Body of pancreas (tissue), 4 donors: ENCODE measurements around the gene FAM234B. TPM values are rescaled to one million over a fixed set of nuclear protein-coding genes. Genes with fewer than 3 reads are reported as not detected.

Experiments used
- ATAC-seq: fragments of 150-250 bp; one replicate; pipeline ENCODE4 v1.9.1; 2016
- DNase-seq, 4 donors: peaks; one replicate each; pipeline ENCODE4 v3.0.0-alpha.2; 2019
- H3K27ac ChIP-seq, 4 donors: fragments of 200-600 bp; sonication (generic); 1 replicate in 3 of 4; 2 replicates in 1 of 4; pipeline versions ENCODE4 v1.5.1 to v1.6.1; 2016 to 2019; ENCODE audit warnings: mild to moderate bottlenecking in 1 of 4, mixed read lengths in 1 of 4, moderate library complexity in 1 of 4
- H3K27me3 ChIP-seq, 2 donors: fragments of 200-600 bp; sonication (generic); one replicate each; pipeline ENCODE4 v1.6.0; 2016; ENCODE audit warnings: mild to moderate bottlenecking in 1 of 2
- H3K36me3 ChIP-seq, 2 donors: fragments of 200-600 bp; sonication (generic); replicated peaks in 1 of 2; 2 replicates each; pipeline ENCODE4 v1.5.1; 2016; ENCODE audit warnings: low read depth in 2 of 2; ENCODE audit not compliant: insufficient read depth in 1 of 2
- H3K4me1 ChIP-seq: fragments of 200-600 bp; sonication (generic); one replicate; pipeline ENCODE4 v1.6.0; 2016
- H3K4me3 ChIP-seq, 2 donors: fragments of 200-600 bp; sonication (generic); 1 replicate in 1 of 2; 2 replicates in 1 of 2; pipeline ENCODE4 v1.5.1; 2016 to 2019
- H3K9me3 ChIP-seq, 3 donors: fragments of 200-600 bp; sonication (generic); 1 replicate in 2 of 3; 2 replicates in 1 of 3; pipeline ENCODE4 v1.5.1; 2016
- CTCF ChIP-seq, 7 experiments: fragments of 450-650 bp in 4 of 7; fragments of 200-600 bp in 3 of 7; sonication (generic) in 3 of 7; IDR thresholded peaks; one replicate each; pipeline ENCODE4 v1.5.1; 2016 to 2019; ENCODE audit warnings: antibody characterized with exemption in 7 of 7
- POLR2A ChIP-seq, 3 donors: fragments of 450-650 bp; IDR thresholded peaks; one replicate each; pipeline ENCODE4 v1.6.1; 2016; ENCODE audit warnings: antibody characterized with exemption in 3 of 3, mild to moderate bottlenecking in 2 of 3
- WGBS, 2 donors: methylation state at CpG; one replicate each; pipeline ENCODE4 v1.1.5; 2017; 5-methylcytosine and 5-hydroxymethylcytosine counted together
- intact Hi-C: fragments of 100-400 bp; cut with DNase I; formaldehyde crosslinking; loops from one replicate; pipeline ENCODE4 v1.15.1; 2023
- total RNA-seq, 2 donors: library from RNA; depleted of rRNA; stranded (reverse); fragments of >200 nt; gene quantifications; one replicate each; pipeline ENCODE4 v1.1.0, GENCODE V29; 2016

The FAM234B gene
- total RNA-seq, 2 donors from 2014 or later: 8.0 to 9.6 TPM

GRCh38 chr12:13060581-13060980 is 16.4 kb downstream of the FAM234B start:
- Histone ChIP-seq H3K9me3 (no peaks in the 10 kb centered on the region), H3K4me1 (no peaks in the 10 kb centered on the region), H3K36me3 (no peaks in the 10 kb centered on the region), H3K27ac (no peak overlapping the region), H3K27me3 (no peaks in the 10 kb centered on the region), H3K4me3 (no peak overlapping the region)
- DNase-seq: no peak
- ATAC-seq: no peak
- TF ChIP-seq CTCF (IDR thresholded peaks at IDR 0.05) (no peak), POLR2A (IDR thresholded peaks at IDR 0.05) (no peak)
- WGBS, 2 donors: 84 to 87% methylated on average over 2 of the region's 2 CpGs
- intact Hi-C loops: no loop called here

- H3K27ac ChIP-seq: no peak overlapping the region
- no peaks in the 10 kb centered on the region for H3K4me1 ChIP-seq
- no peaks in the 10 kb centered on the region for H3K9me3 ChIP-seq
- DNase-seq: no peak
- 84 to 88% methylated on average over 5 of the region's 5 CpGs for WGBS, 2 donors
- H3K4me3 ChIP-seq: no peak overlapping the region
- no peaks in the 10 kb centered on the region for H3K27me3 ChIP-seq
- no peaks in the 10 kb centered on the region for H3K36me3 ChIP-seq
- ATAC-seq: no peak
- intact Hi-C loops: no loop called here
- no peak for TF ChIP-seq CTCF (IDR thresholded peaks at IDR 0.05)
- no peak for TF ChIP-seq POLR2A (IDR thresholded peaks at IDR 0.05)
Measured at GRCh38 chr12:13061377-13061776, 17.2 kb downstream of the FAM234B start.

GRCh38 chr12:13062669-13063068 is 18.5 kb downstream of the FAM234B start:
- intact Hi-C loops: no loop called here
- ATAC-seq (peak; percentile 78), DNase-seq (peak; percentile 33 to 48 (median 41))
- no peaks in the 10 kb centered on the region for H3K27me3 ChIP-seq
- H3K36me3 ChIP-seq: no peaks in the 10 kb centered on the region
- TF ChIP-seq POLR2A (IDR thresholded peaks at IDR 0.05) (no peak), CTCF (IDR thresholded peaks at IDR 0.05) (no peak)
- no peak overlapping the region for H3K4me3 ChIP-seq
- WGBS, 2 donors: 41 to 44% methylated on average over 5 of the region's 5 CpGs
- H3K9me3 ChIP-seq: no peaks in the 10 kb centered on the region
- H3K4me1 ChIP-seq: no peaks in the 10 kb centered on the region
- no peak overlapping the region for H3K27ac ChIP-seq

GRCh38 chr12:13066014-13066413 is 21.8 kb downstream of the FAM234B start:
- TF ChIP-seq CTCF (IDR thresholded peaks at IDR 0.05): no peak
- Histone ChIP-seq H3K27ac (no peak overlapping the region), H3K9me3 (no peaks in the 10 kb centered on the region), H3K27me3 (no peaks in the 10 kb centered on the region), H3K4me1 (no peaks in the 10 kb centered on the region), H3K4me3 (no peak overlapping the region), H3K36me3 (no peaks in the 10 kb centered on the region)
- no peak for ATAC-seq
- WGBS, 2 donors: 81 to 90% methylated on average over 2 of the region's 2 CpGs
- no peak for DNase-seq
- intact Hi-C loops: no loop called here

- Histone ChIP-seq H3K4me1 (no peaks in the 10 kb centered on the region), H3K36me3 (no peaks in the 10 kb centered on the region), H3K27ac (no peak overlapping the region), H3K27me3 (no peaks in the 10 kb centered on the region), H3K9me3 (no peaks in the 10 kb centered on the region), H3K4me3 (no peak overlapping the region)
- 83 to 84% methylated on average over 7 of the region's 7 CpGs for WGBS, 2 donors
- TF ChIP-seq POLR2A (IDR thresholded peaks at IDR 0.05): no peak
- no peak for TF ChIP-seq CTCF (IDR thresholded peaks at IDR 0.05)
- ATAC-seq: no peak
- intact Hi-C loops: no loop called here
- no peak for DNase-seq
Measured at GRCh38 chr12:13066459-13066858, 22.3 kb downstream of the FAM234B start.
